GM12878 (cell line): ENCODE data around the gene CASP3. TPM values are rescaled to one million over a fixed set of nuclear protein-coding genes. Genes with fewer than 3 reads are reported as not detected.

Experiments used
- BRCA1 ChIP-seq: IDR thresholded peaks from 2 replicates; pipeline ENCODE4 v1.6.1; 2011; ENCODE audit warnings: low read depth, low read length, improper control_type of control experiment
- CEBPZ ChIP-seq: fragments of 150-350 bp; IDR thresholded peaks from 2 replicates; pipeline ENCODE4 v1.6.1; 2016; ENCODE audit warnings: low read depth, low read length
- EP300 ChIP-seq, 2 experiments: fragments of 150-350 bp in 1 of 2; IDR thresholded peaks; 2 replicates each; pipeline ENCODE4 v1.6.1; 2011 to 2012; ENCODE audit warnings: low read depth in 2 of 2, low read length in 2 of 2, borderline replicate concordance in 1 of 2, improper control_type of control experiment in 1 of 2, inconsistent platforms in 1 of 2; ENCODE audit not compliant: control insufficient read depth in 1 of 2
- EZH2 ChIP-seq: IDR thresholded peaks from 2 replicates; pipeline ENCODE4 v1.6.1; 2012; ENCODE audit warnings: low read depth, mild to moderate bottlenecking, control low read depth, inconsistent platforms, low read length, borderline replicate concordance; ENCODE audit not compliant: control insufficient read depth
- HDAC2 ChIP-seq: fragments of 200-600 bp; sonication (generic); IDR thresholded peaks from 2 replicates; pipeline ENCODE4 v1.6.1; 2017
- IRF5 ChIP-seq: fragments of 450-650 bp; IDR thresholded peaks from 2 replicates; pipeline ENCODE4 v1.6.1; 2017; ENCODE audit warnings: borderline replicate concordance
- JUNB ChIP-seq: IDR thresholded peaks from 2 replicates; pipeline ENCODE4 v1.6.1; 2016; ENCODE audit warnings: antibody characterized with exemption, mild to moderate bottlenecking
- MEF2B ChIP-seq: fragments of 450-650 bp; IDR thresholded peaks from 2 replicates; pipeline ENCODE4 v1.6.1; 2018; ENCODE audit warnings: mild to moderate bottlenecking, moderate library complexity; ENCODE audit not compliant: partially characterized antibody, poor library complexity, severe bottlenecking
- STAT3 ChIP-seq: IDR thresholded peaks from 2 replicates; pipeline ENCODE4 v1.6.1; 2011; ENCODE audit warnings: low read depth, low read length, improper control_type of control experiment
- TCF12 ChIP-seq: IDR thresholded peaks from 2 replicates; pipeline ENCODE4 v1.6.1; 2011; ENCODE audit warnings: low read depth, mild to moderate bottlenecking, low read length
- ZBTB4 ChIP-seq: fragments of 450-650 bp; formaldehyde crosslinking; IDR thresholded peaks from 2 replicates; pipeline ENCODE4 v1.4.0; 2022; ENCODE audit warnings: mild to moderate bottlenecking, moderate library complexity
- ZNF687 ChIP-seq: fragments of 450-650 bp; IDR thresholded peaks from 2 replicates; pipeline ENCODE4 v1.6.1; 2017; ENCODE audit warnings: mild to moderate bottlenecking, moderate library complexity
- polyA plus RNA-seq, 11 experiments: library from polyadenylated mRNA; depleted of rRNA in 4 of 11; unstranded in 6 of 11; stranded (reverse) in 5 of 11; fragments of >200 nt; fragmentation: Nextera tagmentation in 4 of 11; fragmentation: Illumina TruSeq in 1 of 11; extraction: Ambion mirVana in 4 of 11; extraction: Trizol in 1 of 11; gene quantifications; 1 replicate in 1 of 11; 2 replicates in 10 of 11; pipeline versions ENCODE4 v1.2.1 to v1.2.3, GENCODE V29; 2011 to 2016; ENCODE audit warnings: inconsistent platforms in 2 of 11, missing spikeins in 2 of 11, low read depth in 1 of 11
- total RNA-seq, 4 experiments: library from RNA; depleted of rRNA in 3 of 4; stranded (reverse); fragments of >200 nt in 3 of 4; fragmentation: Illumina TruSeq in 1 of 4; extraction: Trizol in 1 of 4; gene quantifications; 2 replicates each; pipeline versions ENCODE4 v1.2.1 to v1.2.3, GENCODE V29; 2013 to 2021
- TF ChIP-seq, protein P1 (sequence below): fragments of 450-650 bp; IDR thresholded peaks from 2 replicates; pipeline ENCODE4 v1.6.1; 2017; ENCODE audit warnings: mild to moderate bottlenecking, low read depth, inconsistent platforms; ENCODE audit not compliant: poor library complexity, severe bottlenecking

Gene CASP3
- total and polyA plus RNA-seq, 10 of the 15 experiments (the other 5 are each of a cell fraction or from before 2014, with no cell fraction given): 50.0 to 194 (median 74.4) TPM

DNA sequence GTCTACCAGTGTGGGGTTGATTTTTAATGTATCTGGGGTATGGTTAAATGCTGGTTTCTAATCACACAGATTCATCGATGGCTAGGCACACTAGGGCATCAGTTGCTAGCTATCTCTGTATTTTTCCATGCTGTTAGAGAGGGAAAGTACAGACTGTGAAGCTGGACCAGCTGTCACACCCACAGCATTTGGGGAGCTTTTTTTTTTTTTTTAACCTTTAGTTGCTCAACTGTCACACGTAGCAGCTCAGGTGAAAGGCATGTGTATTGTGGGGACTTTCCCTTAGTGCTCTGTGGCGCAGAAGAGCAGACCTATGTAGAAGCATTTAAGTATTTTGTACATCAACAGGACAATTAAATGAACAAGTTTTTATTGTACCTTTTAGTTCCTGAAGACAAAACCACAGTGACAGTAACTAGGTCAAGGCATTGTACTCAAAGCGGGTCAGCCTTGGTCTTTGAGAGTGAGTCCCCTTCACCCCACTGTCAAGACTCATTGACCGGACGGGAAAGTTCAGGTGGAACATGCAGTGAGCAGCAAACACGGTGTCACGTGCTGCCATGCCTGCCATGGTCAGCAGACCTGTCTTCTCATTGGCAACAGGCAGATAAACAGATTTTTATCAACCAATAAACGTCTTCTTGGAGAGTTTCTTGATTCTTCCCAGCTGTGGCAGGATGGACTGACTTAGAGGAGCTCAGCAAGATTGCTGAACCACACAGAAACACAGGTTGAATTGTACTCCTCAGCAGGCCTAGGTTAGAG lies 65.3 kb downstream of the CASP3 start (continued):
- peak; percentile 67; the same call in 1 of the 2 replicates for TF ChIP-seq ZNF687
- TF ChIP-seq EP300 (IDR thresholded peaks at IDR 0.05; ENCODE audit: borderline replicate concordance in 1 of 2, control insufficient read depth in 1 of 2, low read depth in 2 of 2, low read length in 2 of 2): peak in 1 of 2 experiments; percentile 61; a peak in 2 of 4 replicates
- TF ChIP-seq, protein P1, sequence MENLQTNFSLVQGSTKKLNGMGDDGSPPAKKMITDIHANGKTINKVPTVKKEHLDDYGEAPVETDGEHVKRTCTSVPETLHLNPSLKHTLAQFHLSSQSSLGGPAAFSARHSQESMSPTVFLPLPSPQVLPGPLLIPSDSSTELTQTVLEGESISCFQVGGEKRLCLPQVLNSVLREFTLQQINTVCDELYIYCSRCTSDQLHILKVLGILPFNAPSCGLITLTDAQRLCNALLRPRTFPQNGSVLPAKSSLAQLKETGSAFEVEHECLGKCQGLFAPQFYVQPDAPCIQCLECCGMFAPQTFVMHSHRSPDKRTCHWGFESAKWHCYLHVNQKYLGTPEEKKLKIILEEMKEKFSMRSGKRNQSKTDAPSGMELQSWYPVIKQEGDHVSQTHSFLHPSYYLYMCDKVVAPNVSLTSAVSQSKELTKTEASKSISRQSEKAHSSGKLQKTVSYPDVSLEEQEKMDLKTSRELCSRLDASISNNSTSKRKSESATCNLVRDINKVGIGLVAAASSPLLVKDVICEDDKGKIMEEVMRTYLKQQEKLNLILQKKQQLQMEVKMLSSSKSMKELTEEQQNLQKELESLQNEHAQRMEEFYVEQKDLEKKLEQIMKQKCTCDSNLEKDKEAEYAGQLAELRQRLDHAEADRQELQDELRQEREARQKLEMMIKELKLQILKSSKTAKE: no peak
- no peak for TF ChIP-seq CEBPZ
- no peak for TF ChIP-seq ZBTB4
- no peak for TF ChIP-seq MEF2B
- no peak for TF ChIP-seq IRF5
- no peak for TF ChIP-seq BRCA1
- no peak for TF ChIP-seq EZH2
- TF ChIP-seq HDAC2: no peak
- TF ChIP-seq JUNB: no peak
- TF ChIP-seq STAT3: no peak
- TF ChIP-seq TCF12: peak; percentile 79
